ENCODE results near the gene HPRT1.

The HPRT1 gene

DNA sequence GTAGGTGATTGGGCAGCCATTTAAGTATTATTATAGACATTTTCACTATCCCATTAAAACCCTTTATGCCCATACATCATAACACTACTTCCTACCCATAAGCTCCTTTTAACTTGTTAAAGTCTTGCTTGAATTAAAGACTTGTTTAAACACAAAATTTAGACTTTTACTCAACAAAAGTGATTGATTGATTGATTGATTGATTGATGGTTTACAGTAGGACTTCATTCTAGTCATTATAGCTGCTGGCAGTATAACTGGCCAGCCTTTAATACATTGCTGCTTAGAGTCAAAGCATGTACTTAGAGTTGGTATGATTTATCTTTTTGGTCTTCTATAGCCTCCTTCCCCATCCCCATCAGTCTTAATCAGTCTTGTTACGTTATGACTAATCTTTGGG lies 16.3 kb downstream of the HPRT1 start:
- no peak for DNase-seq (ENCODE audit: low read depth in 3 of 3)

DNA sequence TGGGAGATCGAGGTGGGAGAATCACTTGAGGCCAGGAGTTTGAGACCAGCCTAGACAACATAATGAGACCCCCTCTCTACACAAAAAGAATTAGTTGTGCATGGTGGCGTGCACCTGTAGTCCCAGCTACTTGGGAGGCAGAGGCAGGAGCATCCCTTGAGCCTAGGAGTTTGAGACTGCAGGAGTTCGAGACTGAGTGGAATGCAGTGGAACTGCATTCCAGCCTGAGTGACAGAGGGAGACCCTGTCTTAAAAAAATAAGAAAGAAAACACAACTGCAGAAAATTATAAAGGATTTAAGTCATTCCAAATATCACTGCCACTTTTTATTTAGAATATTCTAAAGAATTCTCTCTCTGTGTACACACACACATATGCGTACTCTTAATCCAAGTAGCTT lies 18.4 kb downstream of the HPRT1 start:
- DNase-seq (ENCODE audit: low read depth in 3 of 3): no peak

DNA sequence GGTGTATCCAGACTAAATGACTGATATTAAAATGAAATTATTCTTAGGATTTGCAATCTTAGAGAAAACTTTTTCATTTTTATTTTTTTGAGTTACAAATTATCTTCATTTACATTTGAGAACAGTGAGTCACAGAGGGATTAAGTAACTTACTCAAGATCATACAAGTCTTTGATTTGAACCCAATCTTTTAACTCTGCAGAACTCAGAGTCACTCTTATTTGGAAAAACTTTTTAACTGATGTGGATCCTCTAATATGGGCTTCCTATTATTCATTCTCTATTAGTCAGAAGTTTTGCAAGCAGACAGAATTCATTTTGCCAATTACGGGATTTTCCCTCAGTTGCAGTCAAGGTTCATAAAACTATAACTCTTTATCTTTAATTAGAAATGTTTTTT lies 20.1 kb downstream of the HPRT1 start:
- DNase-seq (ENCODE audit: low read depth in 3 of 3): no peak

DNA sequence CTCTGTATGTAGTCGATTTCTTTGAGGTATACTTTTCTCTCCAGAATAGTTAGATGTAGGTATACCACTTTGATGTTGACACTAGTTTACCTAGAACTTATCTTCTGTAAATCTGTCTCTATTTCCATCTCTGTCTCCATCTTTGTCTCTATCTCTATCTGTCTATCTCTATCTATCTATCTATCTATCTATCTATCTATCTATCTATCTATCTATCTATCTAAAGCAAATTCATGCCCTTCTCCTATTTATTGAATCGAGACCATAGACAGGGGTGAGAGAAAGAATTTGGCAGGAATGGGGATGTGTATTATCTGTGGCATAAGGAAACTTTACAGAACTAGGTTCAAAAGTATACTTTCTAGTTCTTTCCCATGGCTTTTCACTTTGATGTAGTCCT lies 21.4 kb downstream of the HPRT1 start:
- no peak for DNase-seq (ENCODE audit: low read depth in 3 of 3)

DNA sequence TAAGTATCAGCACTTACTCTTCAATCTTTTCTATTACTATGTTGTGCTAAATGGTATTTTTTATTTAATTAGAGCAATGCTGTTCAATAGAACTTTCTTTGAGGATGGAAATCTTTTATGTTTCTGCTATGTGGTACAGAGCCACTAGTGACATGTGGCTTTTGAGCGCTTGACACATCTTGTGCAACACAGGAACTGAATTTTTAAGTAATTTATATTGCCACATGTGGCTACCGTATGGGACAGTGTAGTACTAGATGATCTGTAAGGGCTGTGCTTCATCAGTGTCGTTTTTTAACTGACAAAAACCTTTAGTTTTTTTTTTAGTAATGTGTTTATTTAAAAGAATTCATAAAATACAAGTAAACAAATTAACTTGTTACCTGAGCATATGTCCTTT lies 22.4 kb downstream of the HPRT1 start:
- DNase-seq (ENCODE audit: low read depth in 3 of 3): no peak

DNA sequence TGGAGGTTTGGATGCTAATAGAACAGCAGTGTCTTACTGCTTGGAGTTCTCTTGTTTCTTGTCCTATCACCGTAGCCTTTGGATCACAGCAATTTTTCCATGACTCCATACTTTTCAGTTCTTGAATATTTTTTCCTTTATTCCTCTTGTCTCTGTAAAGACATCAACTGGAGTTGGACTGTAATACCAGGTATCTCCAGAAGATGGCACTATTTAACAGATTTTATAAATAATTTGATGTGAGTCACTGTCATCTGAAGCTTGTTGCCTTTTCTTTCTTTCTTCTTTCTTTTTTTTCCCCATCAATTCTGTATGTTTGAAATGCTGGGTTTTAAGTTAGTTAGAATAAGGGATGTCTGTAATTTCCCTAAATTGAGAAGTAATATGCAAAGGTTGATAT lies 24.1 kb downstream of the HPRT1 start:
- no peak for DNase-seq (ENCODE audit: low read depth in 3 of 3)

DNA sequence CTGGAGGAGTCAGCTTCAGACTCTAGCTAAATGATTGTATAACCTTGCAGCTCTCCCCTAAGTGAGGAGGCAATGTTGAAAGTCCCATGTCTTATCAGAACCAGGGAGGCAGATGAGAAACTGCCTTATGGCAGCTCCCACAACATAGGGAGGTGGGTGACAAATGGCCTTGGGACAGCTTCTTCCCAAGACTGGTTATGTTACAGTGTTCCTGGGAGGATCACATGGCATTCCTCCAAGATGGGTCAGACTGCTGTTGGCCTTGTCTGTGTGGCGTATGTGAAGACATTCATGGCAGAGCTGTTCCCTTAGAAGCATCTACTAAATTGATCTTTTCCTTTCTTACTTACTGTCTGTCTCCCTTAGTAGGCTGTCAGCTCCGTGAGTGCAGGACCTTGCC lies 42.0 kb downstream of the HPRT1 start:
- no peak for DNase-seq (ENCODE audit: low read depth in 3 of 3)

DNA sequence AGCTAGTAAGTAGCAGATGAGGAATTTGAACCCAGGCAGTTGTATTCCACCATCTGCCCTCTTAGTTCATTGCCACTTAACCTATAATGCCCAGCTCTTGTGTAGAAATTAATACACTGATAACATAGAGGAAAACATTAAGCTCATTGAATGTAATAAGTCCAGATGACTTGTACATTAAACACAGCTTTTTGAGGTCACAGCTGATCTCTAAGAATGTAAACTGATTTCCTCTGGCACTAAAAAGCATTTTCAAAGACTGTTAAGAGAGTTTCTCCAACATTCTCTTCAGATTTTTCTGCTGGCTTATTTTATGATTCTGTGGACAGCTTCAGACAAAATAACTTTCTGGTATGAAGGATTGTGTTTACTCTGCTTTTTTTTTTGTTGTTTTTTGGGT lies 42.7 kb downstream of the HPRT1 start:
- DNase-seq (ENCODE audit: low read depth in 3 of 3): no peak

DNA sequence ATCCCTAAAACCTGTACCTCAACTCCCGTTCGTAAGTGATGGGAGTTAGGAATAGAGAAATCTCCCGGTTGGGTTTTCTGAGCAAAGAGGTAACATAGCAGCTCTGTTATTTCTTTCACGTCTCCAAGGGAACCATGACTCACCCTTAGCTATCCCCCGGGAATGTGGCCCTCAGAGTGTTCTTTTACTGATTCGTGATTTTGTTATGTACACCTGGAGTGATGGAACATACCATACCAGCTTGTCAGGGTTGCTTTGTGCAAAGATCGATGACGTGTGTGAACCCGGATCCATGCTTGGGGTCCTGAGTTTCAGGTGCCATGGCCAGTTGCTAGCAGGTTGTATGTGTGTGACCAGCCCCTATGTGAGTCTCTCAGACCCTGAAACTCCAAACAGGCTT lies 52.6 kb downstream of the HPRT1 start:
- no peak for DNase-seq (ENCODE audit: low read depth in 3 of 3)

DNA sequence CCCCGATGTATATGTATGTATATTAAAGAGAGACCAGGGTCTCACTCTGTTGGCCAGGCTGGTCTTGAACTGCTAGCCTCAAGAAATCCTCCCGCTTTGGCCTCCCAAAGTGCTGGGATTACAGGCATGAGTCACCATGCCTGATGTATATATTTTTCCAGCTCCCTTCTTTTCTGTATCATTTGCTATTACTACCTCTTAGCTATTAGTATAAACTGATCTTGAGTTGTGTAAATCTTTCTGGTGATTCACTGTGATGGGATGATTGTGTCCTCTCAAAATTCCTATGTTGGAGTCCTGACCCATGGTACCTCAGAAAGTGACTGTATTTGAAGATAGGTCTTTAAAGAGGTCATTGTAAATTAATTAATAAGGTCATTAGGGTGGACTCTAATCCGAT lies 53.1 kb downstream of the HPRT1 start:
- no peak for DNase-seq (ENCODE audit: low read depth in 3 of 3)

DNA sequence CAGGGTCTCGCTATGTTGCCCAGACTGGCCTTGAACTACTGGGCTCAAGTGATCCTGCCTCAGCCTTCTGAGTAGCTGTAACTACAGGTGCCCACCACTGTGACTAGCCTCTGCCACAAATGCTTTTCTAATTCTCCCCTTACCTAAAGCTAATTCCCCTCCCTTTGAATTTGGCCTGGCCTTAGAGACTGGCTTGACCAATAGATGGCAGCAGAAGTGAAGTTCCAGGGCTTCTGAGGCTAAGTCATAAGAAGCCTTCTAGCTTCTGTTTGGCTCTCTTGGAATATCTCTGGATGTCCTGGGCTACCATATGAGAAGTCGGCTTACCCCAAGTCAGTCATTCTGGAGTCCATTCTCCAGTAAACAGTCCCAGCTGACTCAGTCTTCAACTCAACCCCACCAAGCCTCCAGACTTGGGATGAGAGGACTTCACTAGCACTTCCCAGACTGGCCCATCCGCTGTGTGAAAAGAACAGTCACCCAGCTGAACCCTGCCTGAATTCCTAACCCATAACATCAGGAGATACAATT lies 61.0 kb downstream of the HPRT1 start:
- no peak for DNase-seq (ENCODE audit: low read depth in 3 of 3)

DNA sequence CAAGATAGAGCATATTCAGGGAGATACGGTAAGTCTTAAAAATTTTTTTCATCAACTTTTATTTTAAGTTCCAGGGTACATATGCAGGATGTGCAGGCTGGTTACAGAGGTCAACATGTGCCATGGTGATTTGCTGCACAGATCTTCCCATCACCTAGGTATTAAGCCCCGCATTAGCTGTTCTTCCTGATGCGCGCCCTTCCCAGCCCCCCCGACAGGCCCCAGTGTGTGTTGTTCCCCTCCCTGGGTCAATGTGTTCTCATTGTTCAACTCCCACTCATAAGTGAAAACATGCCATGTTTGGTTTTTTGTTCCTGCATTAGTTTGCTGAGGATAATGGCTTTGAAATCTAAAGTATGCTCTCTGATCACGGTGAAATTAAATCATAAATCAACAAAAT lies 64.2 kb downstream of the HPRT1 start:
- no peak for DNase-seq (ENCODE audit: low read depth in 3 of 3)

DNA sequence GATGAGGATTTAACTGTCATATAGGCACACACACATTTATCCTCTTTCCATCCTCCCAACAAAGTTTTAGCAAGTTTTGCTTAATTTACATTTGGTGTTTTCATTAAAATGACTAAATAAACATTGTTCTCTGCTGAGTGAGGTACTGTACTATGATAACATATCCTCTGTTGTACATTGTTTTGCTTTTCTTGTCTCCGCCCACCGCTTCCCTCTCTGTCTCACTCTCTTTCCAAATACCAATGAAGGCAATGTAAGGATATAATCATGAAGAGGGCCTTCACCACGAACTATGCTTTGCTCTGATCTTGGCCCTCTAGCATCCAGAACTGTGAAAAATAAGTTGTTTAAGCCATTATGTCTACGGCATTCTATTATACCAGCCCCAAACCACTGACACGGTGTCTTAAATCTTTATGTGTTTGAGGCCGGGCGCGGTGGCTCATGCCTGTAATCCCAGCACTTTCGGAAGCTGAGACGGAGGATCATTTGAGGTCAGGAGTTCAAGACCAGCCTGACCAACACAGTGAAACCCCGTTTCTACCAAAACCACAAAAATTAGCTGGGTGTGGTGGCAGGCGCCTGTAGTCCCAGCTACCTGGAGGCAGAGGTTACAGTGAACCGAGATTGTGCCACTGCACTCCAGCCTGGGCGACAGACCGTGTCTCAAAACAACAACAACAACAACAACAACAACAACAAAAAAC lies 65.3 kb downstream of the HPRT1 start:
- no peak for DNase-seq (ENCODE audit: low read depth in 3 of 3)

DNA sequence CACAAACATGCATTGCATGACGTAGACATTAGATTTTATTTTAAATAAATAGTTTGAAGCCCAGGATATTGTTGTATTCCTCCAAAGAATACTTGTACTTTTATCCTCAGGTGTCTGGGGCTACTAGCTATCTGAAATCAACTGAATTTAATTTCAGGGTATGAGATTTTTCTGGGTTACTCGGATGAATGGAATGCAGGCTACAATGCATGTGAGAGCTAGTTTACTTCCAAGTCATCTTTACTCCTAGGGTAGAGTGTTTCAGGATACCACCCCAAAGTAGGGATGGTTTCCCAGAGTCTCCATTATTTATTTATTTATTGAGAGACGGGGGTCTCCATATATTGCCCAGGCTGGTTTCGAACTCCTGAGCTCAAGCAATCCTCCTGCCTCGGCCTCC lies 66.4 kb downstream of the HPRT1 start:
- DNase-seq (ENCODE audit: low read depth in 3 of 3): no peak

DNA sequence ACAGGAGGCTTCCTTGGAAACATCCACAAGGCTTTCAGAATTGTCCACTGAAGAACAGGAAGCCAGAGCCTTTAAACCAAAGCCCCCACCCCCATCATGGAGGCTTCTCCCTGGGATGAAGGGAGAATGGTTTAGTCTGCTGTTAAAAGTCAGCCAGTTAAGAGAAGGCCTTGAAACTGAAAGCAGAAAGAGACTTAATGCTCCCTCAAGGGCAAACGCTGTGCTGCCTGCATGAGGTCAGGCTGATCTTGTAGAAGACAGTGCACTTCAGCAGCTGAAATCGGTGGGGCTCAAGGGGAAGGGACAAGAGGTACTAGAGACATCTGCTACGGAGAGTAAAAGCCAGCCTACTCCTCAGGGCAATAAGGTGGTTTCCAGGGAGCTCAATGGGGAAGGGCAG lies 69.0 kb downstream of the HPRT1 start:
- DNase-seq (ENCODE audit: low read depth in 3 of 3): no peak

DNA sequence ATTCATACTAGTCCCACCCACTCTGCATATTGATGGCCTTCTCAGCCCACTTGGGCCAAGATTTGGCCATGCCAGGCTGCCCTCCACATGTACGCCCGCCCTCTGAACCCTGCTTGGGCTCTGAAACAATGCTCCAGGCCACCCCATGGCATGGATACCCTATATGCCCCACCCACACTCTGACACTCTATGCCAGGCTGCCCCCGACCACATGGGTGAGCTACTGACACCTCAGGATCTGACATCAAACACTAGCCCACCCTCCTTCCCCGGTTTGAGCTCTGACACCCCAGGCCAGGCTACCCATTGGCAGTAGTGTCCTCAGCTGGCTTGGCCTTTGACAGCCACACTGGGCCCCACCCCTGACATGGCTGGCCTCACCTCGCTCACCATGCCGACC lies 69.5 kb downstream of the HPRT1 start:
- no peak for DNase-seq (ENCODE audit: low read depth in 3 of 3)

DNA sequence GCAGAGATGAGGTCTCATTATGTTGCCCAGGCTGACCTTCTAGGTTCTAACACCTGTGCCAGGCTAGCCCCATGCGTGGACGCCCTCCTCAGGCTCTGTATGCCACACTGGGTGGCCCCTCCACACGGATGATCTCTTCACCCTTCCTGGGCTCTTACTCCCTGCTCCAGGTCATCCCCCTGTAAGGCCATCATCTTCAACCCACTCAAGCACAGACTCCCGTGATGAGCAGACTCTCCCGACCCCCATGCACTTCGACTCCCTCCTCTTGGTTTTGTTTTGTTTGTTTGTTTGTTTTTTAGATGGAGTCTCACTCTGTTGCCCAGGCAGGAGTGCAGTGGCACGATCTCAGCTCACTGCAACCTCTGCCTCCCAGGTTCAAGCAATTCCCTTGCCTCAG lies 70.9 kb downstream of the HPRT1 start:
- no peak for DNase-seq (ENCODE audit: low read depth in 3 of 3)

DNA sequence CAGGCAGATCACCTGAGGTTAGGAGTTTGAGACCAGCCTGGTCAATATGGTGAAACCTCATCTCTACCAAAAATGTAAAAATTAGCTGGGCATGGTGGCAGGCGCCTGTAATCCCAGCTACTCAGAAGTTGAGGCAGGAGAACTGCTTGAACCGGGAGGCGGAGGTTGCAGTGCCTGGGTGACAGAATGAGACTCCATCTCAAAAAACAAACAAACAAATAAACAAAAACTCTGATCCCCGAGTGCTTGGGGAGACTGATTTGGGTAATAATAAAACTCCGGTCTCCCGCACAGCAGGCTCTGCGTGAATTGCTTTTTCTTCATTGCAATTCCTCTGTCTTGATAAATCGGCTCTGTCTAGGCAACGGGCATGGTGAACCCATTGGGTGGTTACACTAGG lies 73.4 kb downstream of the HPRT1 start:
- DNase-seq (ENCODE audit: low read depth in 3 of 3): no peak

DNA sequence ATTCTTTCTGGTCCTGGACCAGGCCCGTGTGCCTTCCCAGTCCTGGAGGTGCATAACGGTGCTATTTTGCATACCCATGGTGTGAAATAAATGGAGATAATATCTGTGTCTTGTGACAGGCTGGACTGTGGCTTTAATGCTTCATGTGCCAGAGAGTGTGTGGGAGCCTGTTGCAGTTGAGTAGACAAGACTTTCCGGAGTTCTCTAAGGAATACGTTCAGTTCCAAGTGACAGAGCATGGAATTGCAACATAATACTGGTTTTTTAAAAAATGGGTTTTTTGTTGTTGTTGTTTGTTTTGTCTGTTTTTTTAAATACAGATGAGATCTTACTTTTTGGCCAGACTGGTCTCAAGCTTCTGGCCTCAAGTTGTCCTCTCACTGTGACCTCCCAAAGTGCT lies 74.0 kb downstream of the HPRT1 start:
- DNase-seq (ENCODE audit: low read depth in 3 of 3): no peak

DNA sequence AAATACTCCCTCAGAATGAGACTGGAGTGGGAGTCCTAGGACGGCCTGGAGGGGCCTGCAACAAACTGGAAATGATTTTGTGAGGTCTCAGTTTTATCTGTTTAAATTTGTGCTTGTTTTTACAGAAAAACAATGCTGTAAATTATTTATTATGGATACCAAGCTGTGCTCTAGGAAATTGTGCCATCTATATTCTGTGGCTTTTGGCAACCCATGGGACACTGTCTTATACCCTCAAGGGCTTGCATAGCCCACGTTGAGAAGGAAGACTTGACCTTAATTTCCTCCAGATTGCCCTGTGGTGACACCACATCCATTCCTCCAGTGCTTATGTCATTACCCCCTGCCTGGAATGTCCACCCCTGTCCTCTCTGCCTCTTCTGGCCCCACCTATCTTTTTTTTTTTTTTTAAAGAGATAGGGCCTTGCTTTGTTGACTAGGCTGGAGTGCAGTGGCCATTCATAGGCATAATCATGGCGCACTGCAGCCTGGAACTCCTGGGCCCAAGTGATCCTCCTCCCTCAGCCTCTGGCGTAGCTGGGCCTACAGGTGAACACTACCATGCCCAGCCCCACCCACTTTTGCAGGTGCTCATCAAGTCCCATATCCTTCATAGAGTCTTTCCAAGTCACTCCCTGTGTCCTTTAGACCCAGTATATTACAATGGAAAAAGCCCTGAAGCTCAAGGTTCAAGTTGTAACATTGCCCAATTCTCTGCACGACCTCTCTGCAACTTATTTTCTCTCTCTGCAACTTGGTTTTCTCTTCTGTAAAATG lies 77.4 kb downstream of the HPRT1 start:
- DNase-seq (ENCODE audit: low read depth in 3 of 3): no peak

DNA sequence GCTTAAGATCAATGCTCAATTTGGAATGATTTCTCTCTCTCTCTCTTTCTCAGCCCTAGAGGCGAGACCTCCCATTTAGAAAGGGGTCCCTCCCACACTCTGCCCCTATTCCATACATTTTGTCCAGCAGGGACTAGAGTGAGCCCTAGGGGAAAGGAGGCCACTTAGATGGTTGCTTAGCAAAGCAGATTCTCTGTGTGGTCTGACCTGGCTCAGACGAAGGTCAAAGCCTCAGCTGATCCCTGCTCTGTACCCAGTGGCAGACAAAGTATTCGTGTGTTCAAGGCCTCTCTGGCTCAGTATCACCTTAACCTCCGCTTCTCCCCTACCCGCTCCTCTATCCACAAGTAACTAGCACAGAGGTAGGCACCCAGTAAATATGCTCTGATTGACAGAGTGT lies 78.4 kb downstream of the HPRT1 start:
- no peak for DNase-seq (ENCODE audit: low read depth in 3 of 3)

DNA sequence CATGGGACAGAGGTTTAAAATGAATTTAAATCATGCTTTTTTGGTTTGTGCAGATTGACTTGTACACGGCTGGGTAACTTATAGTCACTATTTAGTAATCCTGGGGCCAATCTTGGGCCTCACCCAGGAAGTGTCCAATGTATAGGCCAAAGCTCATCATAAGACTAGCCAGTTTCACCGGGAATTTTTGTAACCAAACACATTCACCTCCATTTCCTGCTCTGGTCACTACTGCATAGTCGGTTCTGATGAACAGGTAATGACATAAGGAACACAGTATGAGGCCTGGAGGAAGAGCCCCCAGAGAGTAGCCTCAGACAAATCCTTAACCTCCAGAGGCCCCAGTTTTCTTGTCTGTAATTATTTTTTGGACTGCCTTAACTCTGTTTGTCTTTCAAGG lies 81.9 kb downstream of the HPRT1 start:
- no peak for DNase-seq (ENCODE audit: low read depth in 3 of 3)

DNA sequence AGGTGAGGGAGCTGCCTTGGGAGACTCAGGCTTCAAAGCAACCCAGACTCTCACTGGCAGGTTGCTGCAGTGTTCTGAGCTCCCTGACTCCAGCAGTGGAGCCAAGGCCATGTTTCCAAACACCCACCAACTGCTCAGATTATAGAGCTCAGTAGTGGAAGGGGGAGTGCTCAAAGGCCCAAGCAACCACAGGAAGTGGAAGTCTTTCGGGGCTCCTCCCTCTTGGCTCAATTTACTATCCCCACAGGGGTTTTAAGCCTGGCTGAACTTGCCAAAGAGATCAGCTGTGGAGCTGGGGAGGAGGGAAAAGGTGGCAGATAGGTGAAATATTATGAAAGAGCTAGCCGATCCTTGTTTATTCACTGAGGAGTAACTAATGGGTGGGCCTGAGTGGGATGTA lies 82.5 kb downstream of the HPRT1 start:
- DNase-seq (ENCODE audit: low read depth in 3 of 3): no peak

DNA sequence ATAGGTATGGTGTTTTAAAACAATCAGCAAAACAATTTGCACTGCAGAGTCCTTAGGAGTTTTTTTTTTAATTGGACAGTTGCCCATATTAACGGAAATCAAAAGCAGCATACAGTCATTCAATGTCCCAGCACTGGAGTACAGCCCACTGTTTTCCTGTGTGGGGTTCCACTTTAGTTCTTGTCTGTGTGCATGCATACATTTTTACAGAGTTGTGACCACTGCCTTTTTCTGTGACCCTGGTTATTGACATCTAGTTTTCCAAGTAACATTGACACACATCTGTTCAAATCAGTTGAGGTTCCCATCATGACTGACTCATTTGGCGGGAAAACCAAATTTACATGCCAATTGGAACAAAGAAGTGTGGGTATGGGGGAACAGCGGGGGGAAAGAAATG lies 83.3 kb downstream of the HPRT1 start:
- DNase-seq (ENCODE audit: low read depth in 3 of 3): no peak
